SU-DHL-6 (cell line): ENCODE data around the gene PDE1C.

Experiments used
- EZH2phosphoT487 ChIP-seq: fragments of 200-600 bp; sonication (generic), shearing (Covaris generic); conservative IDR thresholded peaks from 2 replicates; pipeline ENCODE4 v1.6.1; 2018; ENCODE audit warnings: mild to moderate bottlenecking, antibody characterized with exemption, low read length, moderate library complexity, mixed read lengths
- TF ChIP-seq, protein P1 (sequence below): fragments of 200-600 bp; sonication (generic); IDR thresholded peaks from one replicate; pipeline ENCODE4 v1.5.1; 2017; ENCODE audit warnings: antibody characterized with exemption, mild to moderate bottlenecking, low read length, moderate library complexity; ENCODE audit not compliant: insufficient read depth, poor library complexity, severe bottlenecking

DNA sequence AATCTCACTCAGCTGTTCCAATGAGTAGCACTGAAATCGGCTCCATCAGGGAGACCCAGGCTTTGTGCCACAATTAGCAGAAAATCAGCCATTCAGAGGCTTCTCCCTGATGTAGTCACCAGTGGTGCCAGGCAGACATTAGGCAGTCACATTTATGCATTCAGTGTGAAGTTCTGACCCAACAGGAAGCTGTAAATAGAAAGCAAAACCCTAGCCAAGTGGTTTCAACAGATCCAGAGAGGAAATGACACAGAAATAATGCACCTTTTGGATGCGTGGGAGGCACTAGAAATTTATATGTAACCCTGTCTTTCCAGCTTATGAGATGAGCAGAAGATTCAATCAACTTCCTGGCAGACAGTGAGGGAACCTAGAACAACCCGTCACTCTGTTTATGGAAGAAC lies 186.4 kb downstream of the PDE1C start:
- TF ChIP-seq, protein P1, sequence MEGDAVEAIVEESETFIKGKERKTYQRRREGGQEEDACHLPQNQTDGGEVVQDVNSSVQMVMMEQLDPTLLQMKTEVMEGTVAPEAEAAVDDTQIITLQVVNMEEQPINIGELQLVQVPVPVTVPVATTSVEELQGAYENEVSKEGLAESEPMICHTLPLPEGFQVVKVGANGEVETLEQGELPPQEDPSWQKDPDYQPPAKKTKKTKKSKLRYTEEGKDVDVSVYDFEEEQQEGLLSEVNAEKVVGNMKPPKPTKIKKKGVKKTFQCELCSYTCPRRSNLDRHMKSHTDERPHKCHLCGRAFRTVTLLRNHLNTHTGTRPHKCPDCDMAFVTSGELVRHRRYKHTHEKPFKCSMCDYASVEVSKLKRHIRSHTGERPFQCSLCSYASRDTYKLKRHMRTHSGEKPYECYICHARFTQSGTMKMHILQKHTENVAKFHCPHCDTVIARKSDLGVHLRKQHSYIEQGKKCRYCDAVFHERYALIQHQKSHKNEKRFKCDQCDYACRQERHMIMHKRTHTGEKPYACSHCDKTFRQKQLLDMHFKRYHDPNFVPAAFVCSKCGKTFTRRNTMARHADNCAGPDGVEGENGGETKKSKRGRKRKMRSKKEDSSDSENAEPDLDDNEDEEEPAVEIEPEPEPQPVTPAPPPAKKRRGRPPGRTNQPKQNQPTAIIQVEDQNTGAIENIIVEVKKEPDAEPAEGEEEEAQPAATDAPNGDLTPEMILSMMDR = no peak
- TF ChIP-seq EZH2phosphoT487 = no peak
